HG03280 (cell line): ENCODE data around the gene DDX21.
"Not testable (repeated sequence)": the region's sequence is repeated elsewhere in the genome, so short reads cannot be mapped to it uniquely, and the experiment has no call there.

Source experiments
- ATAC-seq: cut with Tn5 transposase; IDR thresholded peaks from one replicate; pipeline ENCODE4 v1.9.1; 2021; ENCODE audit warnings: mild to moderate bottlenecking, moderate library complexity; ENCODE audit not compliant: unreplicated experiment

DDX21 gene

DNA sequence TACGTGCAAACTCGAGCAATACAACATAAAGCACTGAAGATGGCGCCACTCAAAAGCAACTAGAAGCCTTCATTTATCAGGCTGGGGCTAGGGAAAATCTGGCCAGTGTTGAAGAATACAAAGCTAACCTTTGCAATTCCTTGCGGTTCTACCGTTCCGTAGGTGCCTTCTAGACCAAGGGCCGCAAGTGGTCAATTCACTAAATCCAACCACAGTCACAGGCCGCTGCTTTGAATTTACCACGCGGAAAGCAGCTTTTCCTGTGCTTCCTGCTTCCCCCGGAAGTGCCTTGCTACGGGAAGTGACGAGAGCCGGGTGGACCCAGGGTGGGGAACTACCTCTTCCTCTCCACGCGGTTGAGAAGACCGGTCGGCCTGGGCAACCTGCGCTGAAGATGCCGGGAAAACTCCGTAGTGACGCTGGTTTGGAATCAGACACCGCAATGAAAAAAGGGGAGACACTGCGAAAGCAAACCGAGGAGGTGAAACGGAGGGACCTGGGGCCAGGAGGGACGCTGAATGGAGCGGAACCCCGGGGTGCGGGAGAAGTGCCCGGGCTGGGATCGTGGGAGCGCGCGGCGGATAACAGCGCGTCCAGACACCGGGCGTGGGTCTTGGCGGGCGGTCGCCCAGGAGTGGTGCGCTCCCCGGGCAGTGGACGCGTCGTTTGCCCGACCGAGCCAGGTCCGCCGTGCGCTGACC is at the start of gene DDX21:
DDX21 (plus strand) TSS at position 339 of the 701 bp plus-strand sequence; CDS start at position 395, 56 bp downstream.
- peak; percentile 87 for ATAC-seq

DNA sequence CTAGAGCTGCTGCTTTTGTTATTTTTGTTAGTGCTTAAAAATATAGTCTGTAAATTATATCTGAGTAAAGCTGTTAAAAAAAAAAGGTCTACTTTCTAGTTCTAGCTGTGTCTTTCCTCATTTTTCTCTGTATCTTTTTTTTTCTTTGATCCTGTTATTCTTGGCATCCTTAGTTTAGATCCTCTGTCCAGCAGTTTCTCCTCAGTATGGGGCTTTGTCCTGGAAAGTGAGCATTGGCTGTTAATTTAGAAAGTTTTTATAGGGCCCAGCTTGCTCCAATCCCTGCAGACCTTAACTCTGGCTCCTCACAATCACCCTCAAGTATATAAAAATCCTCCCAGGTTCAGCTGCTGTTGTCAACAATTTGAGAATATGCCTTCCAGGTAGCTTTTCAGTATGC is 31.4 kb upstream of the DDX21 start:
- no peak for ATAC-seq

DNA sequence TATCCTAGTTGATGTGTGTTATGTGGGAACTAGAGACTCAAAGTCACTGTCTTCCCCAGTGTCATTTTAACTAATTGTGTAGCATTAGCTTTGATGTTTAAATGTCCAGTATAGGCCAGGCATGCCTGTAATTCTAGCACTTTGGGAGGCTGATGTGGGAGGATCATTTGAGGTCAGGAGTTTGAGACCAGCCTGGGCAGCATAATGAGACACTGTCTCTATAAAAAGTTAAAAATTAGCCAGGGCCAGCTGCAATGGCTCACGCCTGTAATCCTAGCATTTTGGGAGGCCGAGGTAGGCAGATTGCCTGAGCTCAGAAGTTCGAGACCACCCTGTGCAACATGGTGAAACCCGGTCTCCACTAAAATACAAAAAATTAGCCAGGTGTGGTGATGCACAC is 30.5 kb upstream of the DDX21 start:
- ATAC-seq: no peak

DNA sequence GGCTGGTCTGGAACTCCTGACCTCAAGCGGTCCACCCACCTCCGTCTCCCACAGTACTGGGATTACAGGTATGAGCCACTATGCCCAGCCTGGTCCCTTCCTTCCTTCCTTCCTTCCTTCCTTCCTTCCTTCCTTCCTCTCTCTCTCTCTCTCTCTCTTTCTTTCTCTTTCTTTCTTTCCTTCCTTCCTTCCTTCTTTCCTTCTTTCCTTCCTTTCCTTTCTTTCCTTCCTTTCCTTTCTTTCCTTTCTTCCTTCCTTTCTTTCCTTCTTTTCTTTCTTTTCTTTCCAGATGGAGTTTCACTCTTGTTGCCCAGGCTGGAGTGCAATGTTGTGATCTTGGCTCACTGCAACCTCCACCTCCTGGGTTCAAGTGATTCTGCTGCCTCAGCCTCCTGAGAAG is 26.8 kb upstream of the DDX21 start:
- ATAC-seq: not testable (repeated sequence)

DNA sequence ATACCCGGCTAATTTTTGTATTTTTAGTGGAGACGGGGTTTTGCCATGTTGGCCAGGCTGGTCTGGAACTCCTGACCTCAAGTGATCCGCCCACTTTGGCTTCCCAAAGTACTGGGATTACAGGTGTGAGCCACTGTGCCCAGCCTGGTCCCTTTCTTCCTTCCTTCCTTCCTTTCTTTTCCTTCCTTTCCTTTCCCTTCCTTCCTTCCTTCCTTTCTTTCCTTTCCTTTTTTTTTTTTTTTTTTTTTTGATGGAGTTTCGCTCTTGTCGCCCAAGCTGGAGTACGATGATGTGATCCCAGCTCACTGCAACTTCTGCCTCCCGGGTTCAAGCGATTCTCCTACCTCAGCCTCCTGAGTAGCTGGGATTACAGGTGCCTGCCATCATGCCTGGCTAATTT is 26.1 kb upstream of the DDX21 start:
- ATAC-seq: not testable (repeated sequence)

DNA sequence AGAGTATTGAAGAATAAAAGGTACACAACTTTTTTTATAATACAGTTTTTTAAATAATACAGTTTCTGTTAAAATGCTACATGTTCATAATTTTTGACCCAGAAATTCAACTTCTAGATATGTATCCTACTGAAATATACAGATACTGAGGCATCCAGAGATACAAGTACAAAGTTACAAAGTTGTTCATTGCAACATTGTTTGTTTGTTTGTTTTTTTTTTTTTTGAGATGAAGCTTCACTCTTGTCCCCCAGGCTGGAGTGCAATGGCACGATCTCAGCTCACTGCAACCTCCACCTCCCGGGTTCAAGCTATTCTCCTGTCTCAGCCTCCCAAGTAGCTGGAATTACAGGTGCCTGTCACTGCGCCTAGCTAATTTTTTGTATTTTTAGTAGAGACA is 23.1 kb upstream of the DDX21 start:
- not testable (repeated sequence) for ATAC-seq

DNA sequence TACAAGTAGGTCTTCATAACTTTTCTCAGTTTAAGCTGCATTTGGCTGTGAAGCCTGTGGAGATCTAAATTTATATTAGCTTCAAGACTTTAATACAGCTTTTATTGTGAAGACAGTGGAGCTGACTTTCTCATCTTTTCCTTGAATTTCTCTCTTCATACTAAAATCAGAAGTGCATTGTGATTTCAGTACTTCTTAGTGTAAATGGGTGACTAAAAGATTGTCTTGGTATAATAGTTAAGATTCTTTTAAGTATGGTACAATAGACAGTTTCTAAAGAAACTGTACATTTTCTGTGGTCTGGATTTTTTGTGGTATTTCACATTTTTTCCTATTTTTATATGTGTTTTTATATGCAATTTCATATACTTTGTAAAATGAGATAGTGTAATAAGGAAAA is 21.0 kb upstream of the DDX21 start:
- ATAC-seq: no peak

DNA sequence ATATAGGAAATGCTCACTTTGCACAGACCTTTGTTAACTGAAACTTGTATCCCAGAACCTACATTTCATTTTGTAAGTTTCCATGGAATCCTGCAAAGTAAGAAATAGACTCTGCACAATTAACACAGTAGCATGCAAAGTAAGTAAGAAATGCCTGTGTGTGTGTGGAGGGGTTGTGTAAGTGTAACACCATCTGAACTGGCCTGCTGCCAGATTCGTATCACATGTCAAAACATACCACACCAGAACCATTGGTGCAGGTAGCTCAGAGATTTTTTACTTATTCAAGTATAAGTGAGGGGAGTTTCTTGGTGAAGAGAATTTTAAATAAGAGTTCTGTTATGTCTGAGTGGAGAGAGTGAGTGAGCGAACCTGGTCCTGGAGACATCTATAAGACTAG is 17.9 kb upstream of the DDX21 start:
- ATAC-seq: no peak

DNA sequence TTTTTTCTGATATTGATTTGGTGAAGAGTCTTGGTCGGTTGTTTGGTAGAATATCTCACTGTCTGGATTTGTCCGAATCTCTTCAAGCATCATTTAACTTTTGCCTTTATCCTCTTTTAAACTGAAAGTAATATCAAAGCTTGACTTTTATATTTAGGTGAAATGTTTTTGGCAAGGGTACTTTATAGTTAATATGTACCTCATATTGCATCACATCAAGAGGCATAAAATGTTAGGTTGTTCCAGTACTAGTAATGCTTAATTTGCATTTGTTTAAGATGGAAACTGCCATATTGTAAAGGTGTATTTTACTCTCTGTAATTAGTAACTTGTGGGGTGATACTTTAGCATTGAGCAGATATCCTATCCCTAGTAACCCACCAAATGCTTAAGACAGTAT is 17.1 kb upstream of the DDX21 start:
- ATAC-seq: no peak

DNA sequence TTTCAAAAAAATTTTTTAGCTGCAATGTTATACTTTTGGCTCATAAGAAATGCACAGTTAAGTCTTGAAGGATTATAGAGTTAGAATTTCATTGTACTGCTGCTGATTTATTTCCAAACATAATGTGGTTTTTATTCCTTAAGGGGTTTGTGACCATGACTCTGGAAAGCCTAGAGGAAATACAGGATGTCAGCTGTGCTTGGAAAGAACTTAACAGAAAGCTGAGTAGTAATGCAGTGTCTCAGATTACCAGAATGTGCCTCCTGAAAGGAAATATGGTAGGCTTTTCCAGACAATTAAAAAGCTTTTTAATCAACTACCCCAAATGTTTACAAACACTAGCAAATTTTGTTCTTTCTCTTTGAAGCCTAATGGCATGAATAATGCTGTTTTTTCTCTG is 15.1 kb upstream of the DDX21 start:
- not testable (repeated sequence) for ATAC-seq

DNA sequence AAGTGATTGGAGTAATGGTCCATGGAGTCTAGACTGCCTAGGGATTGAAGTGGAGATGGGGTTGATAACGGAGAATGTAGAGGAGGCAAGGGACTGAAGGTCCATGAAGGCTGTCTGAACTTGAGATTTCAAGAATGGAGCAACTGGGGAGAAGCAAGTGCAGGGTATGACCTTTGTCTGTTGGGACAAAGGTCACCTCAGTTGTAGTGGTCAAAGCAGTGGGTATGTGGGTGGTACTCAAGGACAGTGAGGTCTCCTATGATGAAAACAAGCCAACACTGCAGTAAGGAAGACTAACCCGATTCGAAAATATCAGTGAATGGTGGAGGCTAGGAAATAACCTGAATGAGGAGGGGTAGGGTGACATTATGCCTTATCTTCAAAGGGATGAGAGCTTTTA is 5.4 kb upstream of the DDX21 start:
- ATAC-seq: no peak

DNA sequence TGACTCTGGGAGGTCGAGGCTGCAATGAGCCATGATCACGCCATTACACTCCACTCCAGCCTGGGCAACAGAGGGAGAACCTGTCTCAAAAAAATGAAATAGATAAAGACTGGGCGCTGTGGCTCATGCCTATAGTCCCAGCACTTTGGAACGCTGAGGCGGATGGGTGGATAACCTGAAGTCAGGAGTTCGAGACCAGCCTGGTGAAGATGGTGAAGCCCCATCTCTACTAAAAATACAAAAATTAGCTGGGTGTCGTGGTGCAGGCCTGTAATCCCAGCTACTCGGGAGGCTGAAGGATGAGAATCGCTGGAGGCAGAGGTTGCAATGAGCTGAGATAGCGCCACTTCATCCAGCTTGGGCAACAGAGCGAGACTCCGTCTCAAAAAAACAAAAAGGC is 1.1 kb upstream of the DDX21 start:
- ATAC-seq: no peak

DNA sequence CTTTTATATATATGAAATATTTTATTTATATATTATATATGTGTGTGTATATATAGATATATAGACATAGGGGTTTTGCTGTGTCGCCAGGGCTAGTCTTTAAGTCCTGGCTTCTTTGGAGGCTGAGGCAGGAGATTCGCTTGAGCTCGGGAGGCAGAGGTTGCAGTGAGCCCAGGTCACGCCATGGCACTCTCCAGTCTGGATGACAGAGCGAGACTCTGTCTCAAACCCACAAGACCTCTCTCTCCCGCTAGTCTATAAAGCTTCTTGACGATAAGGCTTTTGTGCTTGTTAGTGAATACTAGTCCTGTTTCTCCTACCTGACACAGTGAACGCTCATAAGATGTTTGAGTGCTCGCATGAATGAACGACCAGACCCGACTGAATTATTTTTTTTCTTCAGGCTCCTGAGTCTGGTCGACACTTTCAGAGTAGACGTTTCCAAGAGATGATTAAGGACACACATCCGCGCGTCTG is 577 bp upstream of the DDX21 start:
- ATAC-seq: no peak

DNA sequence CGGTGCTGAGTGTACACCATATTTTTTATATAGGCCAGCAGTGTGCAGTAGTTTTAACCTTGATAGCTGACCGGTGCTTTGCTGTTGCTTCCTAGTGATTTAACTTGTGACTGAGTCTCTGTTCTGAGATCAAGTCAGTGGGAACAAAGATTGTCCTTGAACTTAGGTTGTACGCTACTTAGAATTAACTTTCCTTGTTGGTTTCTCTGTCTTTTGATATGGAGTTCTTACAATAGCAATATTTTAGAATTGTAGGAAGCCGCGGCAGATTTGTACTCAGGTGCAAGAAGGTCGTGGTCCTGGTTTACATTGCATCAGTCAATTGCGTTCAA is 1.3 kb downstream of the DDX21 start:
- ATAC-seq: no peak

DNA sequence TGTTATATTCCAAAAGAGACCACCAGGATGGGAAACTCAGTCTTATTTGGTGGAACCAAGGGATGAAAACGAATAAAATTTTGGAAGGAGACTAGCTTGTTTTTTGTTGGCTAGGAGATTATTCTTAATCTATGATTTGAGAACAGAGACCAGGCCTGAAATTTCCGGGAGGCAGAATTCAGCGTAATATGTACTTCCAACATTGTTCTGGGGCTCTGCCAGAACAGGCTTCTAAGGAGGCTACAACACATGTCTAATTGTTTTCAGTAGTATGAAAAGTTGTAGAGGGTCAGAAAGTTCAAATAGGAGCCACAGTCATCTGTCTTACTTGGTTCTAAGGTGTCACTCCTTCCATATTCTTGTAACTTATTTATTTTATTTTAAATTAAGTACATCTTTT is 1.7 kb downstream of the DDX21 start:
- no peak for ATAC-seq

DNA sequence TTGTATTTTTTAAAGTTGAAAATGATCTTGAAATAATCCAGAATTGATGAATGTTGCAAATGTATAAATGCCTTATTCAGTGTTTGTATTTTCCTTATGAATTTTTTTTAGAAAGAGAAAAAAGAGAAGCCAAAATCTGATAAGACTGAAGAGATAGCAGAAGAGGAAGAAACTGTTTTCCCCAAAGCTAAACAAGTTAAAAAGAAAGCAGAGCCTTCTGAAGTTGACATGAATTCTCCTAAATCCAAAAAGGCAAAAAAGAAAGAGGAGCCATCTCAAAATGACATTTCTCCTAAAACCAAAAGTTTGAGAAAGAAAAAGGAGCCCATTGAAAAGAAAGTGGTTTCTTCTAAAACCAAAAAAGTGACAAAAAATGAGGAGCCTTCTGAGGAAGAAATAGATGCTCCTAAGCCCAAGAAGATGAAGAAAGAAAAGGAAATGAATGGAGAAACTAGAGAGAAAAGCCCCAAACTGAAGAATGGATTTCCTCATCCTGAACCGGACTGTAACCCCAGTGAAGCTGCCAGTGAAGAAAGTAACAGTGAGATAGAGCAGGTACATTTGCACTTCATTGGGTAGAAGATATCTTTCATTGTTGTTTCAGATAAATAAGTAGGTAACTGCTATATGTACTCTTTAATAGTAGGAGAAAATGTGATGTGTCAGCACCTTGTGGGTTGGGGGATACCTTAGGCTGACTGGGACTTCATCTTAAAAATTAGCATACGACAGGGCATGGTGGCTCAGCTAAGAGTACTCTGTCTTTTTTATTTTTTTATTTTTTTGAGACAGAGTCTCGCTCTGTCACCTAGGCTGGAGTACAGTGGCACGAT is 3.9 kb downstream of the DDX21 start:
- ATAC-seq: no peak

DNA sequence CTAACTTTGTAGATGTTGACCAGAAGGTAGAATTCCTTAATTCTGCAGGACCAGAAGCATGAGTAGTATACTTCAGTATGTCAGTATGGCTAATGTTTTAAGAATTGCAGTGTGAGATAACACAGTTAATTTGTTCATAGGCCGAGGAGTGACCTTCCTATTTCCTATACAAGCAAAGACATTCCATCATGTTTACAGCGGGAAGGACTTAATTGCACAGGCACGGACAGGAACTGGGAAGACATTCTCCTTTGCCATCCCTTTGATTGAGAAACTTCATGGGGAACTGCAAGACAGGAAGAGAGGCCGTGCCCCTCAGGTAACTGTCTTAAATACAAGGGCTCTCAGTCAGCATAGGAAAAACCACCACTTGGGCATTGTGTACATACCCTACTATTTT is 7.2 kb downstream of the DDX21 start:
- no peak for ATAC-seq

DNA sequence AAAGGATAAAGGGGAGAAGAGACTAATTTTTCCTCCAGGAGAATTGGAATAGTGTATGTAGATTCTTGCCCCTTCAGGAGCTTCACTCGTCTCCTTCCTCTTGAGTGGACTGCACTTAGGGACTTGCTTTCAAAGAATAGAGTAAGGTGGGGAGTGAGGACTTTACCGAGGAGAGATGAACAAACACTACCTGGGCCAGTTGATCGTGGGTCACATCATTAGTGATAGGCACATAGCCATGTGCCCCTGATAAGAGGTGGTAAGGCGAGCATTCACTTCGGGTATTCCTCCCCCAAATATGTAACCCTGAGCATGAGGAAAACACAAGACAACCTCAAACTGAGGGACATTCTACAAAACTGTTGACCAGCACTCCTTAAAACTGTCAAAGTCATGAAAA is 18.0 kb downstream of the DDX21 start:
- no peak for ATAC-seq

DNA sequence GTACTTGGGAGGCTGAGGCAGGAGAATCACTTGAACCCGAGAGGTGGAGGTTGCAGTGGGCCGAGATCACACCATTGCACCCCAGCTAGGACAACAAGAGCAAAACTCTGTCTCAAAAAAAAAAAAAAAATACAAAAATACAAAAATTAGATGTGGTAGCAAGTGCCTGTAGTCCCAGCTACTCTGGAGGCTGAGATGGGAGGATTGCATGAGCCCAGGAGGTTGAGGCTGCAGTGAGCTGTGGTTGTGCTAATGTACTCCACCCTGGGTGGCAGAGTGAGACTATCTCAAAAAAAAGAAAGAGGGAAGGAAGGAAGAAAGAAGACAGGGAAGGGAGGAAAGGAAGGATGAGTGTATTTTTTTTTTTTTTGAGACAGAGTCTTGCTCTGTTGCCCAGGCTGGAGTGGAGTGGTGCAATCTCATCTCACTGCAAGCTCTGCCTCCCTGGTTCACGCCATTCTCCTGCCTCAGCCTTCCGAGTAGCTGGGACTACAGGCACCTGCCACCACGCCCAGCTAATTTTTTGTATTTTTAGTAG is 20.0 kb downstream of the DDX21 start:
- ATAC-seq: not testable (repeated sequence)

DNA sequence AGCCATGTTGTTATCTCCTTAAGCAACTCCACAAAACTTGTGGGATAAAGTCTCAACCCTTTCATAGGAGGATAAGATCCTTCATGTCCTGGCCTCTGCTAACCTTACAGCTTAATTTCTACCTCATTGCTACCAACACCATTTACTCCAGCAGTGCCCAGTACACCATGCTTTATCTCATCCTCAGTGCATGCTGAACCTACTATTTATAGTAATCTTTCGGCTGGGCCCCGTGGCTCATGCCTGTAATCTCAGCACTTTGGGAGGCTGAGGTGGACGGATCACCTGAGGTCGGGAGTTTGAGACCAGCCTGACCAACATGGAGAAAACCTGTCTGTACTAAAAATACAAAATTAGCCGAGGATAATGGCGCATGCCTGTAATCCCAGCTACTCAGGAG is 23.8 kb downstream of the DDX21 start:
- ATAC-seq: not testable (repeated sequence)

DNA sequence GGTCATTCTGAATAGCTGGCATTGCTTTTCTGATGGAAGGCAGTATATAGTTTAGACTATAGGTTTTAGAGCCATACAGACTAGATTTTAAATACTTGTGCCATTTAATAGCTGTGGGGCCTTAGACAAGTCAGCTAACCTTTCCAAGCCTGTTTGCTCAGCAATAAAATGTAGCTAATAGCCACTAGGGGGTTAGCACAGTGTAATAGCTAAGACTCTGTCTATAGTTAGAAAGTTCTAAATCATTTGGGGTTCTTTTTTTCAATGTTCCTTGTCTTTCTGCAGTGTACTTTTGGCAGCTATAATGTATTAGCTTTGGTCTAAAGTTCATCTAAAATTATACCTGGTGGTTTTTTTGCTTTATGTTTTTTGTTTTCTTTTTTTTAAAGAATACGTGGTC is 25.1 kb downstream of the DDX21 start:
- ATAC-seq: no peak

DNA sequence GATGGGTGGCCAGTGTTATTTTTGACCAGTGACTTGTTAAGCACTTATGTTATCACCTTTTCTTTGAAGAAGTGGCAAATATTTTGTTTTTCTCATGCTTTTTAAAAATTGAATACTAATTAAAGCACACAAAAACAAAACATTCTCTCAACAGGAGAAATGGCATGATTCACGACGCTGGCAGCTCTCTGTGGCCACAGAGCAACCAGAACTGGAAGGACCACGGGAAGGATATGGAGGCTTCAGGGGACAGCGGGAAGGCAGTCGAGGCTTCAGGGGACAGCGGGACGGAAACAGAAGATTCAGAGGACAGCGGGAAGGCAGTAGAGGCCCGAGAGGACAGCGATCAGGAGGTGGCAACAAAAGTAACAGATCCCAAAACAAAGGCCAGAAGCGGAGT is 26.4 kb downstream of the DDX21 start:
- no peak for ATAC-seq
